Epidermal melanocyte (primary cell): ENCODE measurements around the gene FAF2.
A peak's percentile ranks its signal among the peaks of the same experiment; 100 is the strongest.

Source experiments
- DNase-seq: peaks from one replicate; pipeline ENCODE4 v3.0.0; 2011; ENCODE audit warnings: low spot score; ENCODE audit not compliant: insufficient read length

The FAF2 gene

DNA sequence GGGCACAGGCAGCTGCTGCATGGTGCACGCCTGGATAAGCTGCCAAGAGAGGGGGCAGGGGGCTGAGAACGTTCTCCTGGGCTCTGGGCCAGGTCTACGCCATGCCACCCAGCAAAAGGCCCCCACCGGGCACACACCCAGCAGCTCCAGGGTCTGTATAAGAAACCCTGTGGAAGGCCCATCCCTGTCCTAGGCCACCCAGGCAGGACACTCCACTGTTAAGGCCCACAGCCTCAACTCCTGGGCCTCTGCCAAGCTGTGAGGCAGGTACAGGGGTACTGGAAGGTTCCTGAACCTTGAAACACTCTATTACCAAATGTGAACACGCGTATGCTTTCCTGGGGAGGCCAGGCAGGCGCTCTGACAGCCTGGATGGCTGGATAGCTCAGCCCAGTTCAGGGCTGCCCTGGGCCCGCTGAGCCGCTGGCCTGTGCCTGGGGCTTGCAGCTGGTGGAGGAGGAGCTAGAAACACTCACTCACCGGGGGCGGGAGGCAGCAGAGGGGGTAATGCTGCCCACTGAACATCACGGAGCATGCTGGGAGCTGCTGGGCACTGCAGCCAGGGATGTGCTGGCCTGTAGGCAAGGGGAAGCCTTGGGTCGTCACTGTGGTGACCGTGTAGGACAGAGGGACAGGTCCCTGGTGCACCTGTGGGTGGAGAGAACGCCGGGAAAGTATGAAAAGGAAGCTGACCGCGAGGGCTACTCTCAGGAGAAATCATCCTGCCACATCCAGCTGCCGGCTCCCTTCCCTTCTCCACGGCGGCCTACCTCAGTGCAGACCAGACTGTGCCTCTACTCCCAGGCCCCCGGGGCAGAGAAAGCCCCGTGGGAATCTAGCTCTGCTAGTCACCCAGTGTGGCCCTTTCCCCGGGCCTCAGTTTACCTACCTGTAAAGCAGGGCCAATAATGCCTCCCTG is 83.1 kb downstream of the FAF2 start:
- peak; percentile 59 for DNase-seq

DNA sequence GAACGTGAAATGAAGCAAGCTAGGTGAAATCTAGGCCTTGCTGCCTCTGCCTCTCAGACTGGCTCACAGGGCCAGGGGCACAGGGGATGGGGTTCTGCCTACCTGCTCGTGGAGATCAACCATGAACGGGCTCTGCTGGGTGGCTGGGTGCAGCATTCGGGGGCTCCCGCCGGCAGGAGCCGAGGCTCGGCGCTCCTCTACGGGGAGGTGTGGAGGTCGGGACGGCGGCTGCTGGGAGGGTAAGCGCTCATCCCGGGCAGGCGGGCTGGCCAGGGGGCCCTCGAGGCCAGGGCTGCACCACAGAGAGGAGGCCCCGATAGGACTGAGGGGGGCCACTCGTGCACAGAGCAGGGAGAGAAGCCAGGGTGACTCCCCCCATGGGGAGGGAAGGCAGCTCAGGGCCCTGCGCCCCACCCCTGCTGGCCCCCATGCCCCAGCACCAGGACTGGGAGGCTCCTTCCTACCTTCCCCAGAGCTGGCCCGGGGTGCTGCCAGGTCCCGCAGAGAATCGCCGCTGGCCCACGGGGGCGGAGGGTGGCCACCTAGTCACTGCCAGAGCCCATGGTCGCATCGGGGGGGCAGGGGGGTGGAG is 83.8 kb downstream of the FAF2 start:
- no peak for DNase-seq

GRCh38 chr5:176532795-176533194 is 84.6 kb downstream of the FAF2 start:
- DNase-seq, result no peak

DNA sequence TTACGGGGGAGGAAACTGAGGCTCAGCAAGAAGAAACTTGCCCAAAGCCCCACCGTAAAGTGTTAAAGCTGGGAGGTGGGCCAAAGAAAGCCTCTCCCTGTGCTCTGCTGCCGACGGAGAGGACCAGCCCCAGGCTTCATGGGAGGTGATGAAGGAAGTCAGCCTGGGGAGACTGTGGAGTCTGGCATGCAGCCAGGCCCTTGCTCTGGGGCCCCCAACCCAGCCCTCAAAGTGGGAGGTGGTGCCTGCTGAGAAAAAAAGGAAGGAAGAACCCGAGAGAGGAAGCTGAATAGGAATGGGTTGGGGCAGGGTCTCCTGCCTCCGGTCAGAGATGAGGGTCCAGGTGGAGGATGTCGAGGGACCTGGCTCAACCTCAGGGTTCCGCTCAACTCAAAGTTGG is 85.2 kb downstream of the FAF2 start:
- DNase-seq, result no peak

GRCh38 chr5:176533894-176534611 is 85.9 kb downstream of the FAF2 start:
- no peak for DNase-seq

DNA sequence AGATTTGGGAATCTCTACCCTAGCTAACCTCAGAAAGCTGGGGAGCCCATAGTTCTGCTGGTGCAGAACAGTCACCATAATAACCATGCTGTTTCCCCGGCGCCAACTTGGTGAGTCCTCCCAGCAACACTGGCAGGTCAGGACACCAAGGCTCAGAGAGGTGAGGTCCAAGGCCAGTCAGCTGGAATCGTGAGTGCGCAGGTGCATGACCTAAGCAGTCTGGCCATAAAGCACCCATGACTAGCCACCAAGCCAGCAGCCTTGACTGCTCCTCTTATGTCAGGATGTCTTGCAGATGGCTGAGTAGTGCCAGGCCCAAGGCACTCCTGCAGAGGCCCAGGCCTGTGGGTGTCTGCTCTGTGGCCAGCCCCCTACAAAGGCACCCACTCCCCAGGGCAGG is 86.5 kb downstream of the FAF2 start:
- DNase-seq, result no peak

DNA sequence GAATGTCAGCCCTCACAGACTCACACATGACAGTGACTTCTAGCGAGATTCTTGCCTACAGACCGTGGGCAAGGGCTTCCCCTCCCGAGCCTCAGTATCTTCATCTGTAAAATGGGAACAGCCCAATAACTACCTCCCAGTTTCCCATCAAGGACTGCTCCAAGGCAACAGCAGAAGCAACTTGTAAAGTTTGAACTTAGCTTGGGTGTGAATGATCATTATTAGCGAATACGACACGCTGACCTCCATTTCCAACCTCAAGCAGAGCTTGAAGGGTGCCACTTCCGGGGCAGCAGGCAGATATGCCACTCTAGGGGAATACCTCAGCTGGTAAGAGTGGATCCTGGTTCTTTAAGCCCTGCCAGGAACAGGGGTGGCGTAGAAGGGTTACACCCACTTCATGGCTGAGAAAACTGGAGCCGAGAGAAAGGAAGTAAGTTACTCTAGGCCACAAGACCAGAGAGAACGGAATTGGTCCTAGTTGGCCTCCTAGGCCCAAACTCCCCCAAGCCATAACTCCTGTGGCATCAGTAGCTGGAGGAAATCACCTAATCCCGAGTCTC is 87.0 kb downstream of the FAF2 start:
- no peak for DNase-seq

- DNase-seq, result no peak
Measured at GRCh38 chr5:176535664-176536131, 87.5 kb downstream of the FAF2 start.

GRCh38 chr5:176536132-176536901 is 88.1 kb downstream of the FAF2 start:
- peak; percentile 79 for DNase-seq

DNA sequence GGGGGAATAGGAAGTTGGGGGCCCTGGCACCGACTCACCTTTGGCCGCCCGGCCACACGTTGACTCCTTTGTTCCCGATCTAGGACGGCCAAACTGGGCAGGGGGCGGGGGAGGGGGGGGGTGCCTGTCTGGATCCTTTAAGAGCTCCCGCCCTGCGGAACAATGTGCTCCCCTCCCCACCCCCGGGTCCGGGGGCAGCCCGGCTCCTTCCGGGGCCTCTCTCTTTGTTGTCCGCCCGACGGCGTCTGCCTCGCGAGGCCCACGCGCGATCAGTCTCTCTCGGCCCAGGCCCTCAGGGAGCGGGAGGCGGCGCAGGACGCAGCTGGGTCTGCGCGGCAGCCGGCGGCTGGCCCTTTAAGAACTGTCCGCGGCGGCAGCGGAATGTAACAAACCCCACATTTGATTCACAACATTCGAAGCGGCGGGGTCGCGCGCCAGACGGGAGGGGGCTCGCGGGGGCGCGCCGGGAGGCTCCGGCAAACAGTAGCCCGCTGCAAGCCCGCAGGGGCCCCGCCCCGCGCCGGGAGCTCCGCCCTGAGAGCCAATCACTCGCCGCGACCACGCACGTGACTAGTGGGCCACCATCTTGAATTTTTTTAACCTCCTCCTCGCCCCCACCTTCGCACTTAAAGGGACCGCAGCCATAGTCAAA is 88.8 kb downstream of the FAF2 start, which contains the start of gene RNF44:
Gene RNF44 (minus strand): TSS at position 501 of the 652 bp plus-strand sequence. CDS start 4,930 bp downstream, outside the sequence.
- peak; percentile 95 for DNase-seq

DNA sequence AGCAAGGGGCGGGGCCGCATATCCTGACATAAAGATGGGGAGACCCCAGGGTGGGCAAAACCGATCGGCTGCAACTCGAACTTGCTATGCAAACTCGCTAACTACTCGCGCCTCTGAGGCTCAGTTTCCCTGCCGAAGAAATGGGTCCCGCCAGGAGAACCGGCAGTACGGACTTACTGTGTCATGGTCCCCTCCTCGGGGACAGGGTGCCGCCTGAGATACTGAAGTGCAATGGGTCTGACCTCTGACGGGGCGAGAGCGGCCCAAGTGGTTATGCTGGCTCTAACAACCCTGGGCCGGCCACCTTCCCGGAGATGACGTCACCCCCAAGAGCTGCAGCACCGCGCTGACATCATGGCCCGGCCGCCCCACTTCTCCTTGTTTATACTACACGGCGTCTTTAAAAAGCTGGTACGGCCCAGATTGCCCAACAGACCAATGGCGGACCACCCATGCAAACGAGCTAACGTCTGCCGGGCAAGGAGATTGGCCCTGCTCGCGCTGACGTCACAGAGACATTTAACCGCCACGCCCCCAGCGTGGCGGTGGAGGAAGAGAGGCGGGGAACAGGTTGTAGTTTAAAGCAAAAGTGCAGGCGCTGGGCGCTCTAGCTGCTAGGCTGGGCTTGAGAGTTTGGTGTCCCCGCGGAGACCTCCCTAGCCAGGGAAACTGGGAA is 89.5 kb downstream of the FAF2 start:
- peak; percentile 87 for DNase-seq

GRCh38 chr5:176538230-176538988 is 90.2 kb downstream of the FAF2 start:
- DNase-seq, result no peak

DNA sequence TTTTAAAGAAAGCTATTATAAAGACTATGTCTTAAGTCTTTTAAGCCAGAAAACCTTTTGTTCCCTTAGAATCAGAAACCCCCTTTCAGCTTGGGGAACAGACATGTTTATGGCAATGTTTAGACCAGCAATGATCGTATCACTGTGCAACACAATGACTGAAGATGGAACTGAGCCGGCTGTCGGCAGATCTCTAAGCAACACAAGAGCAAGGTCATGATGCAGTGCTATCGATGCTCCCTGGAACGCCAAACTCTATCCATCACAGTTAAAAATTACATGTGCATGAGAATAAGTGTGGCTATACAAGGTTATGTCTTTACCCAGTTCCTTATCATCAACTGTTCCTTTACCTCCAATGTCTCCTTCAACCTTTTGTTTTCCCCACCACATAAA is 90.8 kb downstream of the FAF2 start:
- DNase-seq, result no peak

- no peak for DNase-seq
Measured at GRCh38 chr5:176540476-176540899, 92.3 kb downstream of the FAF2 start.

- DNase-seq, result no peak
Measured at GRCh38 chr5:176540956-176541337, 92.8 kb downstream of the FAF2 start.

DNA sequence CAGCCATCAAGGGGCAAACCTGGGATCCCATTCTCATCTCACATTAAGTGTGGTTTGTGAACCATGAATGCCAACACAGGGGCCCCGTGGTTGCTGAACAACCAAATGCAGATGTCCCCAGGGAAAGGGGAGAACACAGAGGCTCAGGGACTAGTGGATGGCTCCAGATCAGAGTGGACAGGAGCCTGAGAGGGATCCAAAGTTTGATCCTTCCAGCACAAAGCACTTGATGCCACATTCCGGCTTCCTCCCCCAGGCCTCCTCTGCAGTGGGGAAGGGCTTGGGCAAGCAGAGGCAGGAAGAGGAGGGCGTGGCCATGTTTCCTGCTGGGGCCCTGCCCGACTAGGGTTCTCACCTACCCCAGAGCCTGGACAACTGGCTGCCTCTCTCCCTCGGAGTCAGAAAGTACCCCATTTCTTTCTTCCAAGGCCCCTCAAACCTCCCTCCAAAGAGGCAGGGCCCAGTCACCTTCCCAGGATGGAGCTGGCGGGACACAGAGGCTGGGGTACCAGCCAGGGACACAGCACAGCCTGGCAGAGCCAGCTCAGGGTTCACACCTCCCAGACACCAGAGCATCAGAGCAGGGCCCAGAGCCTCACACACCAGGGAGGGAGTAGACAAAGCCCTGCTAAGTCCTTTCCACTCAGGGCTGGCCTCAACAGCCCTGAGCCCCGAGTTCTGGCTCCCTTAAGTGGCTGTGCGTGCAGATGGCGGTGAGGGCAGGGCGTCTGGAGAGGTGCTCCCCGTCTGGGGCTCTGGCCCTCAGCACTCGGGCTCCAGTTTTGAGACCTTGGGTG is 93.4 kb downstream of the FAF2 start:
- no peak for DNase-seq

GRCh38 chr5:176542135-176542595 is 94.0 kb downstream of the FAF2 start:
- no peak for DNase-seq
